Daoy (cell line): ENCODE results near the gene KRT25. TPM values are rescaled to one million over a fixed set of nuclear protein-coding genes. Genes with fewer than 3 reads are reported as not detected.
"Not testable (repeated sequence)": the region's sequence is repeated elsewhere in the genome, so short reads cannot be mapped to it uniquely, and the experiment has no call there.

ENCODE experiments used
- DNase-seq: peaks from one replicate; pipeline ENCODE4 v3.0.0-alpha.2; 2015; ENCODE audit warnings: low read depth
- total RNA-seq: library from RNA; depleted of rRNA; stranded (reverse); fragments of >200 nt; shearing (Covaris generic); gene quantifications from 2 replicates; pipeline ENCODE4 v1.2.3, GENCODE V29; 2014

Gene KRT25
- total RNA-seq, 1 experiment from 2014 or later: not detected

- DNase-seq: no peak
Measured at GRCh38 chr17:40760105-40761016, 5.2 kb upstream of the KRT25 start.

DNA sequence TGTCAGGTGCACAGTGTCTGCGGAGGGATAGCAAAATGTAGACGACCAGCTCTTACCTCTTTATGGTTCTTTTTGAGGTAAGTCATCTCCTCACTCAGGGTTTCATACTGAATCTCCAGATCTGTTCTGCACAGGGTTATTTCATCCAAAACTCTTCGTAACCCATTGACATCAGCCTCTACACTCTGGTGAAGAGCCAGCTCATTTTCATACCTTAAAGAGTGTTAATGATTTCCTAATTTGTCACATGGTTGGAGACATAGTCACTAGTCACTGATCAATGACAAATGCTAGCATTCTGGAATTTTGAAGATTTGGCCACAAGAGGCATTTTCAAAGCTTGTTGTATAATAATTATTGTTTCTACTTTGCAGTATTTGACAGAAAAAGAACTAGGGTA is 1.3 kb downstream of the KRT25 start:
- no peak for DNase-seq

DNA sequence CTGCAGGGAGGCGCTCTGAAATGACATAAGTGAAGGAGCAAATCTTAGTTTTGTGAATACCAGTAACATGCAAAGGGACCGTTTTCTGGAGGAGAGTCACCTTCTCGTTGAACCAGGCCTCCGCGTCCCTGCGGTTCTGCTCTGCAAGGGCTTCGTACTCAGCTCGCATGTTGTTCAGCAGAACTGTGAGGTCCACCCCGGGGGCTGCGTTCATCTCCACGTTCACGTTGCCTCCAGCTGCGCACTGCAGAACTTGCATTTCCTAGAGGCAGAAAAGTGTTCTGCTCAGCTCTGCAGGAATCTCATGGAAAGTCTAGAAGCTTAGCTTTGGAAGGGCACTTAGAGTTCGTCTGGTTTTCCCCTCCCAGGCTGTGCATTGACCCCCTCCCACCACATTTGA is 4.1 kb downstream of the KRT25 start:
- DNase-seq: no peak

- no peak for DNase-seq
Measured at GRCh38 chr17:40750391-40750790, 4.7 kb downstream of the KRT25 start.

DNA sequence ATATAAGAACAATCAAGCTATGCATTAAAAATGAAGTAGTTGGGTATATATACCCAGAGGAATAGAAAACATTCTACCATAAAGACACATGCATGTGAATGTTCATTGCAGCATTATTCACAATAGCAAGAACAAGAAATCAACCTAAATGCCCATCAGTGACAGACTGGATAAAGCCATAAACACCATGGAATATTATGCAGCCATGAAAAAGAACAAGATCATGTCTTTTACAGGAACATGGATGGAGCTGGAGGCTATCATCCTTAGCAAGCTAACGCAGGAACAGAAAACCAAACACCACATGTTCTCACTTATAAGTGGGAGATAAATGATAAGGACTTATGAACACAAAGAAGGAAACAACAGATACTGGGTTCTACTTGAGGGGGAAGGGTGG is 6.5 kb downstream of the KRT25 start:
- not testable (repeated sequence) for DNase-seq

DNA sequence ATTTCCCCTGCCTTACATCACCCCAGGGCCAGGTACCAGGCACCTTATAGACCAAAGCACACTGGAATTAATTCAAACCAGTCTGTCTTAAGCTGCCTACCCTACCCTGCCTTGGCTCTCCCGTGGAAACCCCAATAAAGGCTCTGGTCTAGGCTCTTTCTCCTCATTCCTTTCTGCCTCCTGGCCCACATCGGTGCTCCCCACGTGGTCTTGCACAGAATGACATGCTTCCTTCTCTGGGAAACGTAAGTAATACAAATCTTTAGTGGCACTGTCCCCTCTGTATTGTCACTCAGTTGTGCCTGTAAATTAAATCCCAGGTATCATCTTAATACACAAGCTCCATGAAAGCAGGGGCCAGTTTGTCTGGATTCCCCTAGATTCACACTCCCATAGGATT is 16.6 kb downstream of the KRT25 start:
- no peak for DNase-seq

GRCh38 chr17:40735016-40735415 is 20.1 kb downstream of the KRT25 start:
- DNase-seq: no peak

DNA sequence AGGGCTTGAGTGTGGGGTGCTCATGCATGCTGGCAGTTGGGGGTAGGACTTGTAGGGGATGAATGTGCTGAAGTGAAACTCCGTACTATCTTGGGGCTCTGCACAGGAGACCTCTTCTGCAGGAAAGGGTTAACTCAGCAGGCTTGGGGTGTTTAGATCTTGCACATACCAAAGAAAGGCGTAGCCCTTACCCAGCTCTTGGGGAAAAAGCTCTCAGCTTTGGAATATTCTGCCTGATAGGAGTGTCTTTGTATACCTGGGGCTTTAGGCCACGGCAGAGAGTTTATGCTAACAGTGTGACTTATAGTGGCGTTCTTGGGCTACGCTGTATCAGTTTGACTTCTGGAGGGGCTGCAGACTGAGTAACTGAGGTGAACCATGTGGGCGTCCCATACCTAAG is 21.1 kb downstream of the KRT25 start:
- DNase-seq: no peak

GRCh38 chr17:40730970-40731369 is 24.2 kb downstream of the KRT25 start:
- DNase-seq: no peak

GRCh38 chr17:40727447-40728231 is 27.5 kb downstream of the KRT25 start:
- DNase-seq: peak; percentile 85

- DNase-seq: no peak
Measured at GRCh38 chr17:40726919-40727318, 28.2 kb downstream of the KRT25 start.

- DNase-seq: no peak
Measured at GRCh38 chr17:40724656-40725055, 30.5 kb downstream of the KRT25 start.

GRCh38 chr17:40722241-40722640 is 32.9 kb downstream of the KRT25 start:
- no peak for DNase-seq

DNA sequence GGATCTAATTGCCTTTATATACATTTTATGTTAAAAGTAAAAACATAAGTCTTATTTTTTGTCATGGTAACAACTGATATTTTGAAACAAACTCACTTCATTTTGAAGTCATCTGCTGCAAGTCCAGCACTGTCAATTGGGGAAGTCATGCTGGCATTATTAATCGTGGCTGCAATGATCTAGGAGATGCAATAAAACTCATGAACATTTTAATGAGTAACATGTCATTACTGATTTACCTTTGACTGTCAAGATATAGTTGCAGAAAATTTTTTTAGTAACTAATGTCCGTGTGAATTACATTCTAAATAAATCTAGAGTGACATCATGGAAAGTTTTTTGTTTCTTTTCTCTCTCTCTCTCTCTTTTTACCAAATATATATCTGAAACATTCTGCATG is 34.2 kb downstream of the KRT25 start:
- no peak for DNase-seq

GRCh38 chr17:40718930-40719329 is 36.2 kb downstream of the KRT25 start:
- DNase-seq: no peak

DNA sequence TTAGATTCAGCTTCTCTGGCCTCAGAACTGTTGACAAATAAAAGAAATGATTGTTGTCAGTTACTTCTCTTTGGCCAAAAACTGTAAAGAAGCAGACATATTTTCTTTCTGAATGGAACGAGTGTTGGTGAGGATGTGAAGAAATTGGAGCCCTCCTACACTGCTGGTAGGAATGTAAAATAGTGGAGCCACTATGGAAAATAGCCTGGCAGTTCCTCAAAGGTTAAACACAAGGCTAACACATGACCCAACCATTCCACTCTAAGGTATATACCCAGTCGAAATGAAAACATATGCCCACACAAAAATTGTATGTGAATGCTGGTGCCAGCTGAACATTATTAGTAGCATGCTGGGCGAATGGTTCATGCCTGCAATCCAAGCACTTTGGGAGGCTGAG is 37.4 kb downstream of the KRT25 start:
- DNase-seq: no peak

GRCh38 chr17:40714473-40714872 is 40.7 kb downstream of the KRT25 start:
- DNase-seq: no peak

- DNase-seq: no peak
Measured at GRCh38 chr17:40707745-40708144, 47.4 kb downstream of the KRT25 start.

DNA sequence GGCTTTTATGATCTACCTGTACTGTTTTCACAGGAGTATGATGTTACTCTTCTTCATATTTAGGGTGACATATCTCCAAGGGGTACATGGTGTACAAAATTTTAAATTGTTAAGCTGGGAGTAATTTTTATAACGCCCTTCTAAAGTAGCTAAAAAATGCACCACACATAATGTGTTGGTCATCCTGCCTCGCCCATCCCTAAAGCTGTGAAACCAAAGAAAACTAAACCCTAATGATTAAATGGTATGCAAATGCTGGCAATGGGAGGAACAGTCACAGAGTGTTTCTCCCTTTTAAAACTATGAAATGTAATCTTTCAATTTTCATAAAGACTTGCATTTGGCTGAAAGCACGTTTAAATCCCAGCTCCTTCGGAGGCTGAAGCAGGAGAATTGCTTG is 49.5 kb downstream of the KRT25 start:
- DNase-seq: no peak

- DNase-seq: no peak
Measured at GRCh38 chr17:40703652-40704051, 51.5 kb downstream of the KRT25 start, which contains the start of gene KRT24. TSS of gene KRT24 (minus strand) at chr17:40703752. CDS start at chr17:40703693, 59 bp downstream.

GRCh38 chr17:40702271-40702670 is 52.9 kb downstream of the KRT25 start:
- DNase-seq: no peak

DNA sequence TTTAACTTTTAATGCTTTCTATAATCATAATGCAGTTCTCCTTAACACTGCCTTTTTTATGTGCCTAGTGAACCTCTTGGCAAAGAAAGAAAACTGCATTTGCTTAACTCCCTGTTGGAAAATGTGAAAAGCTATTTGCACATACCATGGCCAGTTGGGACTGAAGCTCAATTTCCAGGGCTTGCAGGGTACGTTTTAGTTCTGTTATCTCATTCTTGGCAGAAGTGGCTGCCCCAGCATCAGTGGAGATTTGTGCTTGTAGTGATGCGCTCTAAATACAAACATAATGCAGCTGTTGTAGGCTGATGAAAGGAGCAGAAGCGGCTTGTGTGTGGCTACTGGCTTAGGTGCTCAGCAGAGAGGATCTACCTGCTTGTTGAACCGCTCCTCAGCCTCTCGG is 55.3 kb downstream of the KRT25 start:
- no peak for DNase-seq

DNA sequence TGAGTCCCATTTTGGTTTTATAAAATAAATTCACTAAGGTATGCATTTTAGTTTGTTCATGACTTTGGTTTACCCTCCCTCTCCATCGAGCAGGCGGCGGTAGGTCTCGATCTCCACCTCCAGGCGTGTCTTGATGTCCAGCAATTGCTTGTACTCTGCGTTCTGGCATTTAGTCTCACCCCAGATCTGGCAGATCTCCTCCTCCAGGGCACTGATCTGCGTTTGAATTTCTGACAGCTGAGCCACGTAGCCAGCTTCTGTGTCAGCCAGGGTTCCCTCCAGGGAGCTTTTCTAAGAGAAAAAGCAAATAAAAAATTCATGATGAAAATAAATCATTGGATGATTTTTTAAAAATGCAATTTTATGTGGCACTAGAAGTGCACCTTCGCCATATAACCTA is 55.8 kb downstream of the KRT25 start:
- no peak for DNase-seq
